Skin of body (tissue), 2 donors: ENCODE results near the gene PRCD. TPM values are rescaled to one million over a fixed set of nuclear protein-coding genes. Genes with fewer than 3 reads are reported as not detected.
"Not testable (repeated sequence)": the region's sequence is repeated elsewhere in the genome, so short reads cannot be mapped to it uniquely, and the experiment has no call there.

Source experiments
- DNase-seq: peaks from one replicate; lab custom pipeline; 2025; lab: John Stamatoyannopoulos, UW
- total RNA-seq: library from RNA; depleted of rRNA; stranded (reverse); fragments of >200 nt; gene quantifications from one replicate; pipeline ENCODE4 v1.2.3, GENCODE V29; 2014

Gene PRCD
- total RNA-seq, 1 donor from 2014 or later, result 2.7 TPM

GRCh38 chr17:76527430-76528111, 12.3 kb upstream of the PRCD start:
- no peak for DNase-seq

GRCh38 chr17:76528156-76528527, 11.7 kb upstream of the PRCD start:
- no peak for DNase-seq

GRCh38 chr17:76528528-76529223, 11.2 kb upstream of the PRCD start:
- DNase-seq, result no peak

GRCh38 chr17:76529224-76530094, 10.4 kb upstream of the PRCD start:
- peak; percentile 92 for DNase-seq

GRCh38 chr17:76530095-76530723, 9.6 kb upstream of the PRCD start:
- peak; percentile 89 for DNase-seq

- no peak for DNase-seq
These were observed 8.9 kb upstream of the PRCD start for GRCh38 chr17:76530811-76531485.

GRCh38 chr17:76531486-76532038, 8.3 kb upstream of the PRCD start:
- no peak for DNase-seq

- DNase-seq, result no peak
These were observed 7.7 kb upstream of the PRCD start for GRCh38 chr17:76532072-76532651.

GRCh38 chr17:76533640-76534359, 6.0 kb upstream of the PRCD start:
- not testable (repeated sequence) for DNase-seq

GRCh38 chr17:76534831-76535732, 4.8 kb upstream of the PRCD start:
- DNase-seq, result no peak

- no peak for DNase-seq
These were observed 3.9 kb upstream of the PRCD start for GRCh38 chr17:76535788-76536510.

- no peak for DNase-seq
These were observed 3.1 kb upstream of the PRCD start for GRCh38 chr17:76536511-76537287.

- no peak for DNase-seq
These were observed 2.6 kb upstream of the PRCD start for GRCh38 chr17:76537288-76537577.

GRCh38 chr17:76537578-76538280, 2.1 kb upstream of the PRCD start, which contains the start of gene CYGB:
CYGB (minus strand) TSS chr17:76537709; CDS start chr17:76537542, 167 bp downstream.
- no peak for DNase-seq

GRCh38 chr17:76538281-76538931, 1.4 kb upstream of the PRCD start:
- no peak for DNase-seq

- no peak for DNase-seq
These were observed 788 bp upstream of the PRCD start for GRCh38 chr17:76538941-76539570.
